ENCODE measurements around the gene RETREG3.
"Not testable (repeated sequence)": the region's sequence is repeated elsewhere in the genome, so short reads cannot be mapped to it uniquely, and the experiment has no call there.

RETREG3 gene

GRCh38 chr17:42548993-42549755 lies 60.0 kb downstream of the RETREG3 start:
- no peak for DNase-seq

- peak; percentile 82 for DNase-seq
These were observed 60.9 kb downstream of the RETREG3 start for GRCh38 chr17:42548070-42548837.

- DNase-seq = no peak
These were observed 61.5 kb downstream of the RETREG3 start for GRCh38 chr17:42547698-42548069.

GRCh38 chr17:42547001-42547461 lies 62.1 kb downstream of the RETREG3 start:
- no peak for DNase-seq

GRCh38 chr17:42545755-42546505 lies 63.2 kb downstream of the RETREG3 start:
- not testable (repeated sequence) for DNase-seq

- DNase-seq = no peak
These were observed 64.3 kb downstream of the RETREG3 start for GRCh38 chr17:42544874-42545283.

- no peak for DNase-seq
These were observed 65.7 kb downstream of the RETREG3 start for GRCh38 chr17:42543190-42544079.

GRCh38 chr17:42541041-42541833 lies 67.9 kb downstream of the RETREG3 start:
- DNase-seq = no peak

GRCh38 chr17:42540558-42540957 lies 68.6 kb downstream of the RETREG3 start:
- DNase-seq = not testable (repeated sequence)

GRCh38 chr17:42538482-42538881 lies 70.7 kb downstream of the RETREG3 start:
- no peak for DNase-seq

- no peak for DNase-seq
These were observed 71.2 kb downstream of the RETREG3 start for GRCh38 chr17:42537826-42538451.

- no peak for DNase-seq
These were observed 71.9 kb downstream of the RETREG3 start for GRCh38 chr17:42537156-42537805.

GRCh38 chr17:42536372-42537155 lies 72.6 kb downstream of the RETREG3 start:
- peak; percentile 61 for DNase-seq

GRCh38 chr17:42536048-42536371 lies 73.2 kb downstream of the RETREG3 start, which contains the start of gene NAGLU:
TSS of gene NAGLU (plus strand) at chr17:42536241. CDS start at chr17:42536273, 32 bp downstream.
- DNase-seq = peak; percentile 58

GRCh38 chr17:42535155-42536047 lies 73.8 kb downstream of the RETREG3 start:
- DNase-seq = no peak

- peak; percentile 32 for DNase-seq
These were observed 77.5 kb downstream of the RETREG3 start for GRCh38 chr17:42531455-42532354.

GRCh38 chr17:42530952-42531454 lies 78.2 kb downstream of the RETREG3 start:
- peak; percentile 49 for DNase-seq

All from NCI-H748 treated with DMSO at 0.1 percent for 48 hours (cell line).